Stimulated activated CD4-positive, alpha-beta T cell treated with anti-CD3 and anti-CD28 coated beads, TNF-alpha, amount 100 ng/mL, for 48 hours (primary cell): Measurements from ENCODE around the gene MEGF9.
"Not testable (repeated sequence)": the region's sequence is repeated elsewhere in the genome, so short reads cannot be mapped to it uniquely, and the experiment has no call there.

ENCODE experiments used
- DNase-seq, 3 donors: peaks; one replicate each; pipeline ENCODE4 v3.0.0-alpha.2; 2020; ENCODE audit warnings: low read depth in 3 of 3

The MEGF9 gene

DNA sequence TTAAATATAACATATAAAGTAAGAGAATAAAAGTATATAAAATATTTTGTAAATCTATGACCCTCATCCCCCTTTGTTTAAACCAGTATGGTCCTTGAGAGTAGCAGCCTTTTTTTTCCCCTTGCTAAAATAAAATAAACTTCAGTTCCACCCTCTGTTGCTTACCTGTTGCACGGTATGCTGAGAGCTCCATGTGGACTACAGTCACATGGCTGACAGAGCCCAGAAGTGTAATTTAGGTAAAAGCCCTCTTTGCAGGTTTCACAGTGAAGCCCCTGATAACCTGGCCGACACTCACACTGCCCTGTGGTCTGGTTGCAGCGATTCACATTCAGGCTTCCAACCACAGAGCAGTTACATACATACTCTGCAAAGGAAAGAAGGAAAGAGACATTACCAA is 55.1 kb downstream of the MEGF9 start:
- DNase-seq = no peak

DNA sequence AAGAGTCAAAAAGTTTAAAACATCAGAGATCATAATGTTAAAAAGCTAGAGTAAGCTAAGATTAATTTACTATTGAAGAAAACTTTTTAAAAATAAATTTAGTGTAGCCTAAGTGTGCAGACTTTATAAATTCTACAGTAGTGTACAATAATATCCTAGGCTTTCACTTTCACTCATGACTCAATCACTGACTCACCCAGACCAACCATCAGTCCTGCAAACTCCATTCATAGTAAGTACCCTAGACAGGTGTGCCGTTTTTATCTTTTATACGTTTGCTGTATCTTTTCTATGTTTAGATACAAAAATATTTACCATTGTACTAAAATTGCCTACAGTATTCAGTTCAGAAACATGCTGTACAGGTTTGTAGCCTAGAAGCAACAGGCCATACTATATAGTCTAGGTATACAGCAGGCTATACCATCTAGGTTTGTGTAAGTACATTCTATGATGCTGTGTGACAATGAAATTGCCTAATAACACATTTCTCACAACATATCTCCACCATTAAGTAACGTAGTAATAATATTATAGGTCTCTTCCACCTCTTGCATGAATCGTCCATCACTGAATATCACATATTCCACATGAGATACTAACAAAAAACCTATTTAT is 59.2 kb downstream of the MEGF9 start:
- no peak for DNase-seq

DNA sequence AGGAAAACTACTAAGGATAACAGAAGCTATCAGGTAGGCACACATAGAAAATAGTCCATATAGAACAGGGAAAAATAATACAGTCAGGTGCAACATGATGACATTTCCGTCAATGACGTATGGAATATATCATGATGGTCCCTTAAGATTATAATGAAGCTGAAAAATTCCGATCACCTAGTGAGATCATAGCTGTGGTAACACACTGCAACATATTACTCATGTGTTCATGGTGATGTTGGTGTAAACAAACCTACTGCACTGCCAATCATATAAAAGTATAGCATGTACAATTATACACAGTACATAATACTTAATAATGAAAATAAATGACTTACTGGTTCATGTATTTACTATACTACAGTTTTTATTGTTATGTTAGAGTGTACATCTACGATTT is 60.0 kb downstream of the MEGF9 start:
- DNase-seq = no peak

DNA sequence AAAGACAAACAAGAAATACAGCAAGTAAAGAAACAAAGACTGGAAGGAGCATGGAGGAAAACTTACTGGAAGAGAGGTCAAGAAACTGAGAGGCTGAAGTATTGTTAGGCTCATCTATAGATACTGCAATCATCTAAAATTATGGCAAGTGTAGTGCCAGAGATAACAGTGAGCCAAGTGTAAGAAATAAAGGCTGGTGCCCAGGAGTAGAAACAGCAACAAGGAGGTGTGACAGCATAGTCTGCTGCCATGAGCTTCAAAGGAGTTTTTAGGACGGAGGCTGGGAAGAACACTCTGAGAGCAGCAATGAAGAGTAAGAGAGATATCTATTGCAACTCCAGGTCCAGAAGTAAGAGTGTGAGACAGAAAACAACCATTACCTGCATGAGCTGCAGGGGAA is 60.5 kb downstream of the MEGF9 start:
- DNase-seq = no peak

DNA sequence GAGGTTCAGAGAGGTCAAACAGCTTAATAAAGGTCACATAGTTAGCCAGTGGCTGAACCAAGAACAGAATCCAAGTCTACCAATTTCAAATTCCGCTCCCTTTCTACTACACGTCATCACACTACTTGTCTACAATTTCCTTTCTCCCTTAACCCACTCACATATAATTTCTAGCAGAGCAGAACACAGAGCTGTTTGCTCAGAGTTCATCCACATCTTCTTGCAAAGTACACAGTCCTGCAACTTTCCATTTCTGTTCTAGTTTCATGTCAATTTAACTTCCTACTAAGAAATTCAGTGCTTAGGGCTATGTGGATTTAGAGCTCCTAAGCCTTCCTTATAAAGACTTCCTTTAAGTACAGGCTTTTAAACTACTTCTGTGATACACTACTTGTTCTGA is 61.3 kb downstream of the MEGF9 start:
- no peak for DNase-seq

DNA sequence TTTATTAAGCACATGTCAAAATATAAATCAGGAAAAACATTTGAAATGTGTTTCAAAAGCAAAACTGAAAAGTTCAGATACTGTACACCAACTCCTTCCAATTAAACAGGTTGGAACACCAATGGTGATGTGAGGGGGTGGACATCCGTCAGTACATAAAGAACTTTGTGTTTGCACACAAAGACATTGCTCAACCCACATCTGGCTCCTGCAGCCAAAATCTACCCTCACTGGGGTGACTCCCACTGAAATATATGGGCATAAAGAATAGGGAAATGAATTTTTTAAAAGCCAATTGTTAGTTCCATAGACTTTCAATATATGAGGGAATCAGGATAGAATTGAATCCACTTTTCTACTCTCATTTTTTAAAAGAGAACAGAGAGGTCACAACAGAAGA is 63.9 kb downstream of the MEGF9 start:
- no peak for DNase-seq

DNA sequence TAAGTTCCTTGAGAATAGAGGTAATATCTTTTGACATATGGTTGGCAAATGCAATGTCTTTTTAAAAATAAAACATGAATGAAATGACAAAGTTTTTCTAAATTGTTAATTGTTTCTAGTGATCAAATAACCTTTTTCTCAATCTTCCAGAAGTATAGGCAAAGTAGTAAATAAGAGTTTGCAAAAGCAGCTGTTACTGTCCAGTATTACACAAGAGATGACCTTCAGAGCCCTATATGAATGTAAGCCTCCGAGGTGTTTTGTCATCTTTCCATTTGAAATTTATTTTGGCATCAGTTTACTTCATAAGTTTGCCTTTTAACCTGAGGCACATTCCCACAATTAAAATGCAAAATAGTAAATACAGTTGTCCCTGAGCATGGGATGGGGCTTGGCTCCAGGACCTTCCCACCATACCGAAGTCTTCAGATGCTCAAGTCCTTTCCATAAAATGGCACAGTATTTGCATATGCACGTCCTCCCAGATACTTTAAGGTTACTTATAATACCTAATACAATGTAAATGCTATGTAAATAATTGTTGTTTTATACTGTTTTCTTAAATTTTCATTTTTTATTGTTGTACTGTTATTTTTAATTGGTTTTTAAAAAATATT is 65.6 kb downstream of the MEGF9 start:
- DNase-seq = no peak

DNA sequence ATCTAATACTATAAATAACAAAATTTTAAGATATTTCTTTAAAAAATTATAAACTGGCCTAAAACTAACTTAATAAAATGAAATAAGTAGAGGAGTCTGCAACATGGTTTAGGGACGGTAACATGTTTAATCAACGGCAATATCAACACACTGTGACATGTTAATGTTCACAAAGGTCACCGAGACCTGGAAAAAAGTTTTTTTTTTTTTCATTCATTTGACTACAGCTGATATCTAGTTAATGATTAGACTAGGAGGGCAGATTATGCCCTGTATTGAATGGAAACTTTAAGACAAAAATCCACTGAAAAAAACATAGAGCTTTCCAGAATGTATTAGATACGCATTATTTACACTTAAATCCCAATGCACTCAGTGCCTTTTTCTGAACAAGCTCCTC is 67.3 kb downstream of the MEGF9 start:
- DNase-seq = no peak

DNA sequence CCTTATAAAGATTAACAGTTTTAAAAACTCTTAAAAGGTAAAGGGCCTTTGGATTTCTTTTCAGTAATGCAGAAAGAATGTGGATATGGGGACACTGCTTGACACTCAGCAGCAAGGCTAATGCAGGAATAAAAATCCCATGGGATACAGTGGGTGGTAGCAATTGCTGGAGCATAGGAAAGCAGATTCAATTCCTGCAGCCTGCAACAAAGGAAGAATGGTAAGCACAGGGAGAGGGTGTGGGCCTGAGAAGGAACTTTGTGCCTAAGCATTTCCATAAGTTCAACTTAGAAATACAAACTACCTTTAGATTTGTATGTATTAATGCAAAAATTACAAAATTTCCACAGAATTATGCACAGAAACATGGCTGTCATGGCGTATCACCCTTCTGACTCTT is 68.5 kb downstream of the MEGF9 start:
- DNase-seq = no peak

DNA sequence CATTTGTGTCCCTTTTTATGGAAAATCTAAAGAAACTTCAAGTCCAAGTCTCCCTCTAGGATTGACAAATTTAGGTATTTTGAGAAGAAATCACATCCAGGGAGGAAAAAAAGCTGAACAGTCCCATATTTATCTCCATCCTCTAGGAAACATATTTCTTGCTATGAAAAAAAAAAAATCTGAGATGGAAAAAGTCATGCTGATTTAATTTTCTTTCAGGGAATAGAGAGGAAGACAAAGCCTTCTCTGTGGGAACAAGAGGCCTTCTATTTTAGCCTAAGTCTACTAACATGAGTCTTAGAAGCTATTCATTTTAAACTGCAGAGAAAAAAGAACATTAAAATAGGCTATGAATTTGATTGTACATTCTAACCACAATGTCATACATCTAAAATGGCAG is 71.2 kb downstream of the MEGF9 start:
- no peak for DNase-seq

DNA sequence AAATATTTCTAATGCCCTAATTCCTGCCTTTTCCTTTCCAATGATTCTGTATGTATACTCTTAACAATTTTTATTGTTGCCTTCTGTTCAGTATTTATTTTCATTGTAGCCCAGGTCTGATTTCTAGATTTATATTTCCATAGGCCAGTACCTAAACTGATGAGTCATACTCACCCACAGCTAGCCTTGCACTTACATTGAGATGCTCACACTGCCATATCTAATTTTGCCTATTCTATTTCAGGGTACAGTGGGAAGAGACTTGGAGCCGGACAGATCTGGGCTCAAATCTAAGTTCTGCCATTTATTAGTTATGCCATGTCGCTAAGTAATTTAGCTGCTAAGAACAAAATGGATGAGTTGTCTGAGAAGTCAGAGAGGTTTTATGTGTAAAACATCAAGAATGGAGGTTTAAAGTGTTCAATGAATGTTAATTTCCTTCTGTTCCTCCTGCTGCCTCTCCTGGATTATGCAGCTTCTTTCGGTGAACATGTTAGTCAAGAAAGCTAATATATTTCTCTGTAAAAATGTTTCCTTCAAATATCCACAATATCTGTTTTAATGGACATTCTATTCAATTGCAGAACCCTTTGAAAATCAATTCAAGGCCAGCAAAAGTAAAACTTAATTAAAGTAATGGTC is 72.0 kb downstream of the MEGF9 start:
- DNase-seq = no peak

DNA sequence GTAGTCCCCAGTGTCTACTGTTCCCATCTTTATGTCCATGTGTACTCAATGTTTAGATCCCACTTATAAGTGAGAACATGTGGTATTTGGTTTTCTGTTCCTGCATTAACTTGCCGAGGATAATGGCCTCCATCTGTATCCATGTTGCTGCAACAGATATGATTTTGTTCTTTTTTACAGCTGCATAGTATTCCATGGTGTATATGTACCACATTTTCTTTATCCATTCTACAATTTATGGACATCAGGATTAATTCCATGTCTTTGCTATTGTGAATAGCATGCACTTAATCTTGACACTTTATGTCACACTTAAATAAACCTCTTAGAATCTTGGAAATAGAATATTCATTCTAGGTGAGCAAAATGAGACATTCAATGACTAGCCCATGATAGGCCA is 73.4 kb downstream of the MEGF9 start:
- DNase-seq = not testable (repeated sequence)

DNA sequence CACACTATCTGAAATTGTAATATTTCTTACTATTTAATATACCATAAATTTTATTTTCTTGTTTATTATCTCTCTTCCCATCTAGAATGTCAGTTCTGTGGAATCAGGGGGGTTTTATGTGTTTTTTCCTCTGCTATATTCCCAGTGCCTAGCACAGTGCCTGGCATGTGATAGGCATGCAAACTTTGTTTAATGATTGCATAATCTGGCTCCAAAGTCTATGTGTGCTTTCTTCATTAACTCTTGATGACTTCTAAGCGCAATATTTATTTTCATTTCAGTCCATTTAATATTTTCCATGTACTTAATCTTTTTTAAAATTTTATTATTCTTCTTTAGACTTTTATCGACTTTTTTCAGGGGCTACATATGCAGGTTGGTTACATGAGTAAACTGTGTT is 73.9 kb downstream of the MEGF9 start:
- DNase-seq = no peak

DNA sequence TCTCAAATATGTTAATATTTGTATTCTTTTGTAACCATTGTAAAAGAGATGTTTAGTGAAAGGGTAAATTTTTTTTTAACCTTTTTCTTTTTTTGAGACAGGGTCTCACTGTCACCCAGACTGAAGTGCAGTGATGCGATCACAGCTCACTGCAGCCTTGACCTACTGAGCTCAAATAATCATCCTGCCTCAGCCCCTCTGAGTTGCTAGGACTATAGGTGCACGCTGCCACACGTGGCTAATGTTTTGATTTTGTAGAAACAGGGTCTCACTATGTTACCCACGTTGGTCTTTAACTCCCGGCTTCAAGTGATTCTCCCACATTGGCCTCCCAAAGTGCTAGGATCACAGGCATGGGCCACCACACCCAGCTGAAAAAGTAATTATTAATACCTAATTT is 76.4 kb downstream of the MEGF9 start:
- DNase-seq = no peak

DNA sequence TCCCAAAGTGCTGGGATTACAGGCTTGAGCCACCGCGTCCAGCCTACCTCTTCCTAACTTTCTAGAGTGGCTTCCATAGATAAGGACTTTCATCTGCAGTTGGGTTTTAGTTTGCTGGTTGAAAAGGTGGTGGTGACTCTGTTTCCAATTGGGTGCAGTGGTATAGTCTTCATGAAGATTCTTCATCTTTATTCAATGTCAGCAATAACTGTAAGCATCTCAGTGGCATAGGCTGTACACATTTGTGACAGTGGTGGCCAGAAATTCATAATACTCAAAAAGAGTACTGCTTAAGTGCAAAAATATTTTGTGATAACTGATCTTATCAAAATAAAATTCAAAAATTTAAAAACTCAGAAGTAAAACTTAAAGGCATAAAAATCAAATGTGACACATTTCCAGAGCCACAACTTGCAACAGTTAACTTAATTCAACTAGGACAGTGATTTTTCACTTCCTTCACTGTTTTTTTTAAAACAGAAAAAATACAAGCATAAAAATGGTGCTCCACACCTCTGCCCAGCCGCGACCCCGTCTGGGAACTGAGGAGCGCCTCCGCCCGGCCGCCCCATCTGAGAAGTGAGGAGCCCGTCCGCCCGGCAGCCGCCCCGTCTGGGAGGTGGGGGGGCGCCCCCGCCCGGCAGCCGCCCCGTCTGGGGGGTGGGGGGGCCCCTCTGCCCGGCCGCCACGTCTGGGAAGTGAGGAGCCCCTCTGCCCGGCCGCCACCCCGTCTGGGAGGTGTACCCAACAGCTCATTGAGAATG is 77.9 kb downstream of the MEGF9 start:
- no peak for DNase-seq

DNA sequence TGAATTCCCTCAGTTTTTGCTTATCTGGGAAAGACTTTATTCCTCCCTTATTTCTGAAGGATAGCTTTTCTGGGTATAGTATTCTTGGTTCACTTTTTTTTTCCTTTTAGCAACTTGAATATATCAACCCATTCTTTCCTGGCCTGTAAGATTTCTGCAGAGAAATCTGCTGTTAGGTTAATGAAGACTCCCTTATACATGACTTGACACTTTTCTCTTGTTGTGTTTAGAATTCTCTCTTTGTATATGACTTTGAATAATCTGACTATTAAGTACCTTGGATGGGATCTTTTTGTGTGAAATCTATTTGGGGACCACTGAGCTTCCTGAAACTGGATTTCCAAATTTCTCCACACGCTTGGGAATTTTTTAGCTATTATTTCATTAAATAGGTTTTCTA is 79.3 kb downstream of the MEGF9 start:
- no peak for DNase-seq

DNA sequence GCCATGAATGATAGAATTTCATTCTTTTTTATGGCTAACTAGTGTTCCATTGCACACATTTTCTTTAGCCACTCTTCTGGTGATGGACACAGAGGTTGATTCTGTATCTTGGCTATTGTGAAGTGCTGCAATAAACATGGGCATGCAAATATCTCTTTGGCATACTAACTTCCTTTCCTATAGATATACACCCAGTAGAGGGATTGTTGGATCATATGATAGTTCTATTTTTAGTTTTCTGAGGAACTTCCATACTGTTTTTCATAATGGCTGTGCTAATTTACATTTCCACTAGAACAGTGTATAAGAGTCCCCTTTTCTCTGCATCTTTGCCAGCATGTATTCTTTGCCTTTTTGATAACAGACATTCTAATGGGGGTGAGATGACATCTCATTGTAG is 83.9 kb downstream of the MEGF9 start:
- DNase-seq = no peak

DNA sequence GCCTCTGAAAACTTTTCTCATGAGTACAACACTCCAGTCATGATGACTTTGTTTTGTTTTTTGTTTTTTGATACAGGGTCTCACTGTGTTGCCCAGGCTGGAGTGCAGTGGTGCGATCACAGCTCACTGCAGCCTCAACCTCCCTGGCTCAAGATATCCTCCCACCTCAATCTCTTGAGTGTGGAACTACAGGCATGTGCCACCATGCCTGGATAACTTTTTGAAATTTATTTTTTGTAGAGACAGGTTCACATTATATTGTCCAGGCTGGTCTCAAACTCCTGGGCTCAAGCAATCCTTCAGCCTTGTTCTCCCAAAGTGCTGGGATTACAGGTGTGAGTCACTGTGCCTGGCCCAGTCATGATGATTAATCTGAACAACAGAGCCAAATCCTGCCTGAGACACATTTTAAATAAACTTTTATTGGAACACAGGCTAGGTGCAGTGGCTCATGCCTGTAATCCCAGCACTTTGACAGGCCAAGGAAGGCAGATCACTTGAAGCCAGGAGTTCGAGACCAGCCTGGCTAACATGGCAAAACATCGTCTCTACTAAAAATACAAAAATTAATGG is 85.3 kb downstream of the MEGF9 start:
- not testable (repeated sequence) for DNase-seq

DNA sequence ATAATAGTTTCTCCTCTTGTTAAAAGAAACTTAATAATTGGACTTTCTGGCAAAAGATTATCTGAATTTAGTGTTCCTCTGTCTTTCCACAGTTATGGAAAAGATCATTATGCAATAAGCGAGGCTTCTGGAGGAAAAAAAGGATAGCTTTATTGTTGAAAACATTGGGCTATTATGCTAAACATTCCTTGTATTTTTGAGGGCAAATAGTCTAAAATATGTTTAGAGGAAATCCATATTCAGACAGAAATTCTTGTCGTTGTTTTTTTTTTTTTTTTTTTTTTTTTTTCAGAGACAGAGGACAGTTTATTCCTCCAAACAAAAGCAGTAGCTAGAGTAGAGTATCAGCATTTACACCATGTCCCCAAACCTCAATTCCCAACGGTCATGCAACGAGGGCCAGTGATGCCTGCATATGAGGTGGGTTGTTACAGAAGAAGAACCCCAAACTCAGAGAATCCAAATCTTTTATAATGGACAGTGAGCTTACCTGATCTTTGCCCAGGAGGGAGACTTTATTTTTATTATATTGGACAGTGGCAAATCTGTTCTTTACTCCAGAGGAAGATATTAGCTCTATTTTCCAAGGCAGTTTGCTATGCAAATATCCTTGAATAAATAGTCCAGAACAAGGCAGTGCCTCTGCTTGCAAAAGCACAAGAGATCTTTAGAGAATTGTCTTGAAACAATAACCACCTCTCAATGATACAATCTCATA is 85.9 kb downstream of the MEGF9 start:
- no peak for DNase-seq

DNA sequence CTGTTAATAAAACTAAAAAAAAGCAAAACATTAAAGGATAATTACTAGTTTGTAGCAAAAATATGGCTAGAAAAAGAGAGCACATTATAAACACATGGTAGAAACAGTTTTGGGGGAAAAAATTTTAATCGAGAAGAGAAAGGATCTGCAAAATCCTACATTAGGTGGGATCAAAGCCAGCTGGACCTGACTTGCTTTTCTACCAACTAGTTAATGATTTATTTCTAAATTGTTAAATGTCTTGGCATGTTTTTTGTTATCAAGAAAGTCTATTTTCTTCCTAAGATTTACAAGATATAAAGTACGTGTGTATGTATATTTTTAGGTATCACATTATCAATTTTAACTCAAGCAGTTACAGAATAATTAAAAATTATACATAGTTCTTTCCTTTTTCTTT is 87.2 kb downstream of the MEGF9 start:
- no peak for DNase-seq

DNA sequence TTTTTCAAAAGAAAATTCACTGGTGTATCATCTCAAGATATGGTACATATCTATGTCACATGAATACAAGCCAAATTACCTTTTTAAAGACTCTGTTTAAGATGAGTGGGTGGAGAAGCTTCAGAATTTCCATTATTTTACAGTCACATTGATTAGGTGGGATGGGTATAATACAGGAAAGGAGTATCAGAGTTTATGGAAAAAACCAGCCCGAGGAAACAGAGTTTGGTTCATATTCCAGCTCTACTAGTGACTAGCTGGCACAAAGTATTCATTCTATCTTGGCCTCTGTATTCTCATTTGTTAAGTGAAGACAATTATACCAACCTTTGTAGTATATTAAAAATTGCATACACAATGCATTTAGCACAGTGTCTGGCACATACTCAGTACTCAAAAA is 87.8 kb downstream of the MEGF9 start:
- DNase-seq = no peak

DNA sequence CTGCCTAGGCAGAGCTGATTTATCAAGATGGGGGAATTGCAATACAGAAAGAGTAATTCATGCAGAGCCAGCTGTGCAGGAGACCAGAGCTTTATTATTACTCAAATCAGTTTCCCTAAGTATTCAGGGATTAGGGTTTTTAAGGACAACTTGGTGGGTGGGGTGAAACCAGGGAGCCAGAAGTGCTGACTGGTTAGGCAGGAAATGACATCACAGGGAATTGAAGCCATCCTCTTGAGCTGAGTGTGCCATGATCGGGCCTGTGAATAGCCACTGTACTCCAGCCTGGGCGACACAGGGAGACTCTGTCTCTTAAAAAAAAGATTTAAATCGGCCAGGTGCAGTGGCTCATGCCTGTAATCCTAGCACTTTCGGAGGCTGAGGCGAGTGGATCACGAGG is 89.0 kb downstream of the MEGF9 start:
- DNase-seq = no peak
